CD14-positive monocyte (primary cell): ENCODE data around the gene SPOP. TPM values are rescaled to one million over a fixed set of nuclear protein-coding genes. Genes with fewer than 3 reads are reported as not detected.

ENCODE experiments used
- DNase-seq, 3 donors: peaks; one replicate each; pipeline ENCODE4 v3.0.0-alpha.2; 2011 to 2022
- H2AFZ ChIP-seq: 2 replicates; pipeline ENCODE4 v1.6.0; 2012; ENCODE audit warnings: mild to moderate bottlenecking, low read depth, low read length, inconsistent platforms; ENCODE audit not compliant: insufficient read depth, poor library complexity, severe bottlenecking
- H3K27ac ChIP-seq, 2 donors: 1 replicate in 1 of 2; 2 replicates in 1 of 2; pipeline ENCODE4 v1.5.1; 2012 to 2013; ENCODE audit warnings: low read length in 2 of 2, control low read depth in 1 of 2, inconsistent platforms in 1 of 2, low read depth in 1 of 2, mild to moderate bottlenecking in 1 of 2
- H3K27me3 ChIP-seq, 2 donors: one replicate each; pipeline versions ENCODE4 v1.6.0 to v1.6.1; 2011 to 2013; ENCODE audit warnings: low read length in 2 of 2; ENCODE audit not compliant: control insufficient read depth in 2 of 2, insufficient read depth in 2 of 2
- H3K36me3 ChIP-seq, 2 donors: replicated peaks in 1 of 2; 1 replicate in 1 of 2; 2 replicates in 1 of 2; pipeline versions ENCODE4 v1.5.1 to v1.6.1; 2012 to 2013; ENCODE audit warnings: low read length in 2 of 2, control low read depth in 1 of 2, inconsistent platforms in 1 of 2, mild to moderate bottlenecking in 1 of 2; ENCODE audit not compliant: insufficient read depth in 2 of 2, control insufficient read depth in 1 of 2
- H3K4me1 ChIP-seq, 2 donors: 1 replicate in 1 of 2; 2 replicates in 1 of 2; pipeline versions ENCODE4 v1.5.1 to v1.6.1; 2012 to 2013; ENCODE audit warnings: low read length in 2 of 2, control low read depth in 1 of 2, inconsistent platforms in 1 of 2, mild to moderate bottlenecking in 1 of 2, moderate library complexity in 1 of 2; ENCODE audit not compliant: insufficient read depth in 2 of 2, control insufficient read depth in 1 of 2
- H3K4me2 ChIP-seq: replicated peaks from 2 replicates; pipeline ENCODE3; 2012; ENCODE audit warnings: low read length, moderate library complexity, mild to moderate bottlenecking; ENCODE audit not compliant: poor library complexity, severe bottlenecking; ENCODE audit errors: extremely low read depth
- H3K4me3 ChIP-seq, 3 experiments: fragments of 200-600 bp in 1 of 3; sonication (generic) in 1 of 3; replicated peaks in 1 of 3; 1 replicate in 2 of 3; 2 replicates in 1 of 3; pipeline ENCODE4 v1.5.1; 2011 to 2013; ENCODE audit warnings: low read length in 3 of 3, mild to moderate bottlenecking in 3 of 3, control low read depth in 2 of 3, low read depth in 2 of 3, inconsistent platforms in 1 of 3, moderate library complexity in 1 of 3
- H3K79me2 ChIP-seq: 2 replicates; pipeline ENCODE4 v1.6.0; 2012; ENCODE audit warnings: mild to moderate bottlenecking, control low read depth, inconsistent platforms, low read length, moderate library complexity; ENCODE audit not compliant: insufficient read depth
- H3K9ac ChIP-seq: 2 replicates; pipeline ENCODE4 v1.6.0; 2017; ENCODE audit warnings: low read length, mild to moderate bottlenecking; ENCODE audit not compliant: insufficient read depth, poor library complexity, severe bottlenecking
- H3K9me3 ChIP-seq, 2 donors: replicated peaks in 1 of 2; 1 replicate in 1 of 2; 2 replicates in 1 of 2; pipeline versions ENCODE4 v1.5.1 to v1.6.1; 2012 to 2013; ENCODE audit warnings: low read length in 2 of 2, control low read depth in 1 of 2; ENCODE audit not compliant: control insufficient read depth in 1 of 2, insufficient read depth in 1 of 2
- H4K20me1 ChIP-seq: 2 replicates; pipeline ENCODE4 v1.6.0; 2012; ENCODE audit warnings: mild to moderate bottlenecking, low read length, control low read depth, moderate library complexity; ENCODE audit not compliant: insufficient read depth
- H3K27ac Mint-ChIP-seq, 7 donors: one replicate each; pipeline ENCODE4 v1.8.0; 2020; ENCODE audit warnings: mild to moderate bottlenecking in 7 of 7, mixed read lengths in 7 of 7, moderate library complexity in 6 of 7, inconsistent platforms in 2 of 7
- H3K27me3 Mint-ChIP-seq, 3 donors: one replicate each; pipeline ENCODE4 v1.8.0; 2021 to 2022; ENCODE audit warnings: low read depth in 3 of 3, mild to moderate bottlenecking in 3 of 3, mixed read lengths in 3 of 3, moderate library complexity in 3 of 3, inconsistent platforms in 1 of 3
- H3K36me3 Mint-ChIP-seq, 2 donors: one replicate each; pipeline ENCODE4 v1.8.0; 2020; ENCODE audit warnings: mixed read lengths in 2 of 2, inconsistent platforms in 1 of 2, mild to moderate bottlenecking in 1 of 2
- H3K4me1 Mint-ChIP-seq: one replicate; pipeline ENCODE4 v1.8.0; 2020; ENCODE audit warnings: mild to moderate bottlenecking, mixed read lengths
- H3K4me3 Mint-ChIP-seq, 2 donors: one replicate each; pipeline ENCODE4 v1.8.0; 2020; ENCODE audit warnings: mild to moderate bottlenecking in 2 of 2, mixed read lengths in 2 of 2, moderate library complexity in 1 of 2
- H3K9me3 Mint-ChIP-seq, 7 donors: one replicate each; pipeline ENCODE4 v1.8.0; 2020 to 2022; ENCODE audit warnings: mixed read lengths in 7 of 7, mild to moderate bottlenecking in 6 of 7, moderate library complexity in 6 of 7, inconsistent platforms in 2 of 7
- WGBS: methylation state at CpG from one replicate; pipeline ENCODE4 v1.1.5; 2013; ENCODE audit warnings: missing lambda C conversion rate; ENCODE audit not compliant: insufficient coverage; 5-methylcytosine and 5-hydroxymethylcytosine counted together
- intact Hi-C, 2 donors: fragments of 100-400 bp; cut with micrococcal nuclease; formaldehyde crosslinking; loops; one replicate each; pipeline versions ENCODE4 v1.15.0 to v1.15.1; 2023
- polyA plus RNA-seq, 3 donors: library from polyadenylated mRNA; depleted of rRNA in 1 of 3; unstranded in 2 of 3; stranded (reverse) in 1 of 3; fragments of 300-500 nt in 2 of 3; fragments of >200 nt in 1 of 3; fragmentation: Illumina TruSeq in 2 of 3; gene quantifications; 1 replicate in 2 of 3; 2 replicates in 1 of 3; pipeline ENCODE4 v1.2.3, GENCODE V29; 2012 to 2021
- TF ChIP-seq, protein P1 (sequence below): fragments of 200-600 bp; IDR thresholded peaks from one replicate; pipeline ENCODE4 v1.8.0; 2022; ENCODE audit warnings: antibody characterized with exemption, mild to moderate bottlenecking

SPOP gene
- polyA plus RNA-seq, 3 donors: 41.3 to 65.5 (median 63.2) TPM

- Histone ChIP-seq H3K4me3 (no peak overlapping the region), H3K79me2 (peaks cover 82% of the 10 kb centered on the region), H3K27me3 (no peaks in the 10 kb centered on the region), H3K9me3 (no peaks in the 10 kb centered on the region), H3K36me3 (peaks cover 4 to 27% of the 10 kb centered on the region in 2 donors), H4K20me1 (peaks cover 100% of the 10 kb centered on the region), H3K27ac (no peak overlapping the region), H3K9ac (no peak overlapping the region), H3K4me2 (no peak overlapping the region), H2AFZ (no peak overlapping the region), H3K4me1 (no peaks in the 10 kb centered on the region)
- Mint-ChIP-seq H3K4me1 (peaks cover 6% of the 10 kb centered on the region), H3K36me3 (peaks cover 14 to 34% of the 10 kb centered on the region in 2 donors), H3K9me3 (no peaks in the 10 kb centered on the region), H3K27ac (no peak overlapping the region), H3K27me3 (peaks cover 0 to 1% (median 0%) of the 10 kb centered on the region in 3 donors), H3K4me3 (no peak overlapping the region)
- DNase-seq: no peak
- TF ChIP-seq, protein P1, sequence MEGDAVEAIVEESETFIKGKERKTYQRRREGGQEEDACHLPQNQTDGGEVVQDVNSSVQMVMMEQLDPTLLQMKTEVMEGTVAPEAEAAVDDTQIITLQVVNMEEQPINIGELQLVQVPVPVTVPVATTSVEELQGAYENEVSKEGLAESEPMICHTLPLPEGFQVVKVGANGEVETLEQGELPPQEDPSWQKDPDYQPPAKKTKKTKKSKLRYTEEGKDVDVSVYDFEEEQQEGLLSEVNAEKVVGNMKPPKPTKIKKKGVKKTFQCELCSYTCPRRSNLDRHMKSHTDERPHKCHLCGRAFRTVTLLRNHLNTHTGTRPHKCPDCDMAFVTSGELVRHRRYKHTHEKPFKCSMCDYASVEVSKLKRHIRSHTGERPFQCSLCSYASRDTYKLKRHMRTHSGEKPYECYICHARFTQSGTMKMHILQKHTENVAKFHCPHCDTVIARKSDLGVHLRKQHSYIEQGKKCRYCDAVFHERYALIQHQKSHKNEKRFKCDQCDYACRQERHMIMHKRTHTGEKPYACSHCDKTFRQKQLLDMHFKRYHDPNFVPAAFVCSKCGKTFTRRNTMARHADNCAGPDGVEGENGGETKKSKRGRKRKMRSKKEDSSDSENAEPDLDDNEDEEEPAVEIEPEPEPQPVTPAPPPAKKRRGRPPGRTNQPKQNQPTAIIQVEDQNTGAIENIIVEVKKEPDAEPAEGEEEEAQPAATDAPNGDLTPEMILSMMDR: no peak
- intact Hi-C loops: no loop called here
These were observed 48.5 kb downstream of the SPOP start for GRCh38 chr17:49629447-49629846.

GRCh38 chr17:49624896-49625295, 53.0 kb downstream of the SPOP start:
- no peak overlapping the region for H3K4me2 ChIP-seq
- no peaks in the 10 kb centered on the region for H3K4me1 Mint-ChIP-seq
- H3K4me3 ChIP-seq: no peak overlapping the region
- no peaks in the 10 kb centered on the region for H3K27me3 ChIP-seq
- peaks cover 29 to 57% of the 10 kb centered on the region in 2 donors for H3K36me3 ChIP-seq
- H3K36me3 Mint-ChIP-seq: peaks cover 39 to 49% of the 10 kb centered on the region in 2 donors
- H3K79me2 ChIP-seq: peaks cover 44% of the 10 kb centered on the region
- TF ChIP-seq, protein P1: no peak
- H3K9me3 Mint-ChIP-seq: no peaks in the 10 kb centered on the region
- H2AFZ ChIP-seq: no peak overlapping the region
- no peaks in the 10 kb centered on the region for H3K9me3 ChIP-seq
- H4K20me1 ChIP-seq: peaks cover 90% of the 10 kb centered on the region
- H3K9ac ChIP-seq: no peak overlapping the region
- H3K4me3 Mint-ChIP-seq: no peak overlapping the region
- no peak overlapping the region for H3K27ac ChIP-seq
- H3K27me3 Mint-ChIP-seq: no peaks in the 10 kb centered on the region
- H3K4me1 ChIP-seq: no peaks in the 10 kb centered on the region
- WGBS: no CpG with 5 or more reads among the region's 3 CpGs
- no peak overlapping the region for H3K27ac Mint-ChIP-seq
- intact Hi-C loops: no loop called here
- DNase-seq: no peak
